K562 (cell line): Measurements from ENCODE around the gene TXNDC9. TPM values are rescaled to one million over a fixed set of nuclear protein-coding genes. Genes with fewer than 3 reads are reported as not detected.

Experiments
- ARNT ChIP-seq, 2 experiments: fragments of 450-650 bp; IDR thresholded peaks; 2 replicates each; pipeline ENCODE4 v1.6.1; 2016; ENCODE audit warnings: mild to moderate bottlenecking in 1 of 2
- CBFB ChIP-seq: sonication (generic); formaldehyde crosslinking; IDR thresholded peaks from 2 replicates; pipeline ENCODE4 v1.4.0; 2020; ENCODE audit warnings: mild to moderate bottlenecking, missing genetic modification reagents
- CBX3 ChIP-seq, 2 experiments: IDR thresholded peaks; 1 replicate in 1 of 2; 2 replicates in 1 of 2; pipeline ENCODE4 v1.6.1; 2012; ENCODE audit warnings: inconsistent platforms in 2 of 2, low read length in 2 of 2, borderline replicate concordance in 1 of 2, control low read depth in 1 of 2
- CREBBP ChIP-seq: IDR thresholded peaks from one replicate; pipeline ENCODE4 v1.6.1; 2012; ENCODE audit warnings: low read depth, mild to moderate bottlenecking, control low read depth, inconsistent platforms, low read length
- CXXC5 ChIP-seq: fragments of 250-450 bp; sonication (Bioruptor Pico); IDR thresholded peaks from 2 replicates; pipeline ENCODE4 v1.8.0; 2022; ENCODE audit warnings: inconsistent platforms, mild to moderate bottlenecking, moderate library complexity
- ELF2 ChIP-seq: fragments of 250-450 bp; sonication (Bioruptor Pico); IDR thresholded peaks from 2 replicates; pipeline ENCODE4 v1.5.0; 2021; ENCODE audit warnings: mild to moderate bottlenecking
- ERF ChIP-seq: fragments of 450-650 bp; formaldehyde crosslinking; IDR thresholded peaks from 2 replicates; pipeline ENCODE4 v1.4.0; 2020; ENCODE audit warnings: mild to moderate bottlenecking, mixed read lengths
- FOXA3 ChIP-seq, 2 experiments: fragments of 450-650 bp in 1 of 2; sonication (generic) in 1 of 2; formaldehyde crosslinking; IDR thresholded peaks in 1 of 2; conservative IDR thresholded peaks in 1 of 2; 2 replicates each; pipeline versions ENCODE4 v1.4.0 to v1.8.0; 2020 to 2022; ENCODE audit warnings: mild to moderate bottlenecking in 2 of 2, missing genetic modification reagents in 1 of 2
- HDAC2 ChIP-seq: fragments of 450-650 bp; IDR thresholded peaks from 2 replicates; pipeline ENCODE4 v1.6.1; 2016; ENCODE audit warnings: mild to moderate bottlenecking
- HSF4 ChIP-seq: fragments of 250-450 bp; sonication (Bioruptor Pico); IDR thresholded peaks from 2 replicates; pipeline ENCODE4 v2.1.2; 2022; ENCODE audit warnings: mild to moderate bottlenecking, moderate library complexity, borderline replicate concordance
- ILK ChIP-seq: fragments of 450-650 bp; IDR thresholded peaks from 2 replicates; pipeline ENCODE4 v1.6.1; 2016; ENCODE audit warnings: missing genetic modification characterization, low read depth, mild to moderate bottlenecking, missing compliant biosample characterization, moderate library complexity, borderline replicate concordance
- SMAD3 ChIP-seq: fragments of 450-650 bp; formaldehyde crosslinking; conservative IDR thresholded peaks from 2 replicates; pipeline ENCODE4 v1.4.0; 2020; ENCODE audit warnings: mild to moderate bottlenecking
- TCFL5 ChIP-seq: fragments of 250-450 bp; sonication (Bioruptor Pico); conservative IDR thresholded peaks from 2 replicates; pipeline ENCODE4 v1.6.1; 2021; ENCODE audit warnings: mild to moderate bottlenecking, moderate library complexity, matching md5 sums
- YBX1 ChIP-seq: fragments of 450-650 bp; IDR thresholded peaks from 2 replicates; pipeline ENCODE4 v1.7.1; 2016; ENCODE audit warnings: mild to moderate bottlenecking
- ZNF217 ChIP-seq: sonication (generic); formaldehyde crosslinking; IDR thresholded peaks from 2 replicates; pipeline ENCODE4 v1.8.0; 2022; ENCODE audit warnings: mild to moderate bottlenecking, missing genetic modification reagents
- ZNF384 ChIP-seq: IDR thresholded peaks from 2 replicates; pipeline ENCODE4 v1.6.1; 2012; ENCODE audit warnings: low read depth, low read length, improper control_type of control experiment
- ZNF764 ChIP-seq: fragments of 250-450 bp; sonication (Bioruptor Pico); IDR thresholded peaks from 2 replicates; pipeline ENCODE4 v1.4.0; 2020; ENCODE audit warnings: low read depth, mild to moderate bottlenecking, moderate library complexity
- ZNF830 ChIP-seq: fragments of 250-450 bp; sonication (Bioruptor Pico); IDR thresholded peaks from 2 replicates; pipeline ENCODE4 v1.5.0; 2021; ENCODE audit warnings: mild to moderate bottlenecking
- polyA plus RNA-seq, 8 experiments: library from polyadenylated mRNA; depleted of rRNA in 4 of 8; stranded (reverse) in 5 of 8; unstranded in 3 of 8; fragments of >200 nt; fragmentation: Nextera tagmentation in 2 of 8; fragmentation: Illumina TruSeq in 1 of 8; extraction: Ambion mirVana in 2 of 8; extraction: Trizol in 1 of 8; gene quantifications; 2 replicates each; pipeline versions ENCODE4 v1.2.1 to v1.2.3, GENCODE V29; 2011 to 2014; ENCODE audit warnings: inconsistent platforms in 1 of 8, missing spikeins in 1 of 8
- total RNA-seq, 7 experiments: library from RNA; depleted of rRNA in 6 of 7; stranded (reverse); fragments of >200 nt in 6 of 7; fragmentation: Illumina TruSeq in 2 of 7; extraction: Trizol in 2 of 7; gene quantifications; 2 replicates each; pipeline versions ENCODE4 v1.2.1 to v1.2.3, GENCODE V29; 2011 to 2021; ENCODE audit warnings: low replicate concordance in 1 of 7
- TF ChIP-seq, protein P1 (sequence below): sonication (generic); formaldehyde crosslinking; IDR thresholded peaks from 2 replicates; pipeline ENCODE4 v1.8.1; 2022; ENCODE audit warnings: missing genetic modification reagents
- TF ChIP-seq, protein P2 (sequence below): sonication (generic); formaldehyde crosslinking; IDR thresholded peaks from 2 replicates; pipeline ENCODE4 v1.8.0; 2022; ENCODE audit warnings: mild to moderate bottlenecking, missing genetic modification reagents
- TF ChIP-seq, protein P3 (sequence below): sonication (generic); formaldehyde crosslinking; IDR thresholded peaks from 2 replicates; pipeline ENCODE4 v1.8.1; 2023; ENCODE audit warnings: mild to moderate bottlenecking, missing genetic modification reagents
- TF ChIP-seq, protein P4 (sequence below): fragments of 250-450 bp; sonication (Bioruptor Pico); IDR thresholded peaks from 2 replicates; pipeline ENCODE4 v1.9.0; 2021; ENCODE audit warnings: mild to moderate bottlenecking
- TF ChIP-seq, protein P5 (sequence below): fragments of 200-400 bp; formaldehyde crosslinking; IDR thresholded peaks from 2 replicates; pipeline ENCODE4 v1.6.1; 2017; ENCODE audit warnings: mild to moderate bottlenecking, low read depth, low read length, moderate library complexity

TXNDC9 gene
- total and polyA plus RNA-seq, 9 of the 15 experiments (the other 6 are each of a cell fraction or from before 2014, with no cell fraction given) = 37.5 to 211 (median 65.5) TPM

DNA sequence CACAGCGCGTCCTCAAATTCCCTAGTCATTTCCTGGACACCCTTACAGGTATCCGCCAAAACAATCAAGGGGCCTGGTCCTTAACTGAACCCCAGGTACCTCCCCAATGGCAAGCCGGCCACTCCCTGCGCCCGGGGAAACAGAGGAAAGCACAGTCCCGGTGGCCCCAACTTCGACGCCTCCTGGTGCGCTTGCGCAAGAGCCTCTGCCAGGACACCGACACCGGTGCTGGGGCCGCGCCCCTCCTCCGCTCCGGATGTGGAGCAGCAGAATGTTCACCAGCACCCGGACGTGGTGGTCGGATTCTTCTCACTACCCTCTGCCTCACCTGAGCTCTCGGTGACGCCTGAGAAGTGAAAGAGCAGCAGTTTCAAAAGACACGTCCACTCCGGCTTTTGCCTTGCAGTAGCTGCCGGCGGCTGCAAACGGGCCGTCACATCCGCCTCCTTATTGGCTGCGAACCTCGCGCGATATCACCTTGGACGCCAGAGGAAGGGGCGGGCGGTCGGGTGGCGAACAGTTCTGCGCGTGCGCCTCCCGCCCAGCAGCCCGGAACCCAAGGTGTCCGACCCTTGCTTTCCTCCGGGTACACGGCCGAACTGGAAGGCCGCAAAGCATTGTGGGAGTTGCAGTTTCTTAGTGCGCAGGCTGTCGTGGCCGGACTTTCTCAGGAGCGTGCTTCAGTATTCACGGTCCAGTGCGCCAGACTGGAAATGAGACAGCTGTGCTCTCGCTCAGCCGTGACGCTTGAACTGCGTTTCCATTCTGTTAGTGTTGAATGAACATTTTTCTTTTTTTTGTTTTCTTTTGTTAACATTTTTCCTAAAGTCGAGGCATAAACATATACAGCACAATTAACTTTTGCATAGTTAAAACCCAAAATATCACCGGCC is at the start of gene TXNDC9 (continued):
- TF ChIP-seq SMAD3 (CRISPR knock-in tag) (no peak), ZNF217 (no peak), ERF (CRISPR knock-in tag) (no peak), CBX3 (IDR thresholded peaks at IDR 0.05; ENCODE audit: borderline replicate concordance in 1 of 2, low read length in 2 of 2) (peak in 1 of 2 experiments; percentile 44; a peak in 1 of 3 replicates), ILK (tag) (no peak), HDAC2 (no peak), CXXC5 (peak; percentile 88), CREBBP (no peak), ZNF830 (CRISPR knock-in tag) (no peak), CBFB (no peak), ARNT (IDR thresholded peaks at IDR 0.05) (no peak), YBX1 (no peak), ZNF384 (peak; percentile 50; the same call in 1 of the 2 replicates), FOXA3 (CRISPR knock-in tag; conservative IDR thresholded peaks at IDR 0.05 in 1 of 2, IDR thresholded peaks at IDR 0.05 in 1 of 2) (no peak), HSF4 (CRISPR knock-in tag) (no peak), TCFL5 (no peak), ELF2 (CRISPR knock-in tag) (no peak), ZNF764 (no peak)
- TF ChIP-seq, protein P1, sequence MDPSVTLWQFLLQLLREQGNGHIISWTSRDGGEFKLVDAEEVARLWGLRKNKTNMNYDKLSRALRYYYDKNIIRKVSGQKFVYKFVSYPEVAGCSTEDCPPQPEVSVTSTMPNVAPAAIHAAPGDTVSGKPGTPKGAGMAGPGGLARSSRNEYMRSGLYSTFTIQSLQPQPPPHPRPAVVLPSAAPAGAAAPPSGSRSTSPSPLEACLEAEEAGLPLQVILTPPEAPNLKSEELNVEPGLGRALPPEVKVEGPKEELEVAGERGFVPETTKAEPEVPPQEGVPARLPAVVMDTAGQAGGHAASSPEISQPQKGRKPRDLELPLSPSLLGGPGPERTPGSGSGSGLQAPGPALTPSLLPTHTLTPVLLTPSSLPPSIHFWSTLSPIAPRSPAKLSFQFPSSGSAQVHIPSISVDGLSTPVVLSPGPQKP = no peak
- TF ChIP-seq, protein P2, sequence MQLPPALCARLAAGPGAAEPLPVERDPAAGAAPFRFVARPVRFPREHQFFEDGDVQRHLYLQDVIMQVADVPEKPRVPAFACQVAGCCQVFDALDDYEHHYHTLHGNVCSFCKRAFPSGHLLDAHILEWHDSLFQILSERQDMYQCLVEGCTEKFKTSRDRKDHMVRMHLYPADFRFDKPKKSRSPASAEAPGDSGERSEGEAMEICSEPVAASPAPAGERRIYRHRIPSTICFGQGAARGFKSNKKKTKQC (CRISPR knock-in tag) = peak; percentile 80
- TF ChIP-seq, protein P3, sequence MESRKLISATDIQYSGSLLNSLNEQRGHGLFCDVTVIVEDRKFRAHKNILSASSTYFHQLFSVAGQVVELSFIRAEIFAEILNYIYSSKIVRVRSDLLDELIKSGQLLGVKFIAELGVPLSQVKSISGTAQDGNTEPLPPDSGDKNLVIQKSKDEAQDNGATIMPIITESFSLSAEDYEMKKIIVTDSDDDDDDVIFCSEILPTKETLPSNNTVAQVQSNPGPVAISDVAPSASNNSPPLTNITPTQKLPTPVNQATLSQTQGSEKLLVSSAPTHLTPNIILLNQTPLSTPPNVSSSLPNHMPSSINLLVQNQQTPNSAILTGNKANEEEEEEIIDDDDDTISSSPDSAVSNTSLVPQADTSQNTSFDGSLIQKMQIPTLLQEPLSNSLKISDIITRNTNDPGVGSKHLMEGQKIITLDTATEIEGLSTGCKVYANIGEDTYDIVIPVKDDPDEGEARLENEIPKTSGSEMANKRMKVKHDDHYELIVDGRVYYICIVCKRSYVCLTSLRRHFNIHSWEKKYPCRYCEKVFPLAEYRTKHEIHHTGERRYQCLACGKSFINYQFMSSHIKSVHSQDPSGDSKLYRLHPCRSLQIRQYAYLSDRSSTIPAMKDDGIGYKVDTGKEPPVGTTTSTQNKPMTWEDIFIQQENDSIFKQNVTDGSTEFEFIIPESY = no peak
- TF ChIP-seq, protein P4, sequence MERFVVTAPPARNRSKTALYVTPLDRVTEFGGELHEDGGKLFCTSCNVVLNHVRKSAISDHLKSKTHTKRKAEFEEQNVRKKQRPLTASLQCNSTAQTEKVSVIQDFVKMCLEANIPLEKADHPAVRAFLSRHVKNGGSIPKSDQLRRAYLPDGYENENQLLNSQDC = no peak
- TF ChIP-seq, protein P5, sequence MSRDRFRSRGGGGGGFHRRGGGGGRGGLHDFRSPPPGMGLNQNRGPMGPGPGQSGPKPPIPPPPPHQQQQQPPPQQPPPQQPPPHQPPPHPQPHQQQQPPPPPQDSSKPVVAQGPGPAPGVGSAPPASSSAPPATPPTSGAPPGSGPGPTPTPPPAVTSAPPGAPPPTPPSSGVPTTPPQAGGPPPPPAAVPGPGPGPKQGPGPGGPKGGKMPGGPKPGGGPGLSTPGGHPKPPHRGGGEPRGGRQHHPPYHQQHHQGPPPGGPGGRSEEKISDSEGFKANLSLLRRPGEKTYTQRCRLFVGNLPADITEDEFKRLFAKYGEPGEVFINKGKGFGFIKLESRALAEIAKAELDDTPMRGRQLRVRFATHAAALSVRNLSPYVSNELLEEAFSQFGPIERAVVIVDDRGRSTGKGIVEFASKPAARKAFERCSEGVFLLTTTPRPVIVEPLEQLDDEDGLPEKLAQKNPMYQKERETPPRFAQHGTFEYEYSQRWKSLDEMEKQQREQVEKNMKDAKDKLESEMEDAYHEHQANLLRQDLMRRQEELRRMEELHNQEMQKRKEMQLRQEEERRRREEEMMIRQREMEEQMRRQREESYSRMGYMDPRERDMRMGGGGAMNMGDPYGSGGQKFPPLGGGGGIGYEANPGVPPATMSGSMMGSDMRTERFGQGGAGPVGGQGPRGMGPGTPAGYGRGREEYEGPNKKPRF = no peak
